ENCODE results near the gene CEBPG. TPM values are rescaled to one million over a fixed set of nuclear protein-coding genes. Genes with fewer than 3 reads are reported as not detected.

The CEBPG gene
- total RNA-seq, 1 experiment from 2014 or later, result 48.6 TPM

GRCh38 chr19:33355535-33355934 lies 18.0 kb upstream of the CEBPG start:
- H3K4me3 ChIP-seq (ENCODE audit: low read depth, low read length, poor library complexity, severe bottlenecking), result no peak overlapping the region
- no peaks in the 10 kb centered on the region for H3K36me3 ChIP-seq (ENCODE audit: insufficient read depth, low read length, poor library complexity, severe bottlenecking)
- POLR2A ChIA-PET (ENCODE audit: low non-redundant PET), result no interaction called here
- no TSS peak for BruUV-seq (replicated peaks)
- intact Hi-C loops (cut with micrococcal nuclease; ENCODE audit: unreplicated experiment), result no loop called here
- no peaks in the 10 kb centered on the region for H3K27me3 ChIP-seq (replicated peaks; ENCODE audit: insufficient read depth, low read depth, low read length, poor library complexity)
- H3K27ac ChIP-seq (ENCODE audit: low read depth, low read length, poor library complexity, severe bottlenecking), result no peak overlapping the region
- CTCF ChIA-PET, result no interaction called here
- H3K9me3 ChIP-seq (ENCODE audit: low read depth, low read length, poor library complexity, severe bottlenecking), result peaks cover 9% of the 10 kb centered on the region
- no peak for TF ChIP-seq EZH2 (IDR thresholded peaks at IDR 0.05; ENCODE audit: borderline replicate concordance, low read depth, low read length, poor library complexity, severe bottlenecking)
- no peak for TF ChIP-seq CTCF (conservative IDR thresholded peaks at IDR 0.05; ENCODE audit: low read depth, low read length)
- H3K4me1 ChIP-seq (ENCODE audit: insufficient read depth, low read length, poor library complexity, severe bottlenecking), result no peaks in the 10 kb centered on the region
- no peak for DNase-seq (ENCODE audit: low spot score)

GRCh38 chr19:33357556-33357955 lies 16.0 kb upstream of the CEBPG start:
- DNase-seq (ENCODE audit: low spot score), result no peak
- H3K27ac ChIP-seq (ENCODE audit: low read depth, low read length, poor library complexity, severe bottlenecking), result no peak overlapping the region
- intact Hi-C loops (cut with micrococcal nuclease; ENCODE audit: unreplicated experiment), result no loop called here
- peaks cover 9% of the 10 kb centered on the region for H3K9me3 ChIP-seq (ENCODE audit: low read depth, low read length, poor library complexity, severe bottlenecking)
- no peaks in the 10 kb centered on the region for H3K27me3 ChIP-seq (replicated peaks; ENCODE audit: insufficient read depth, low read depth, low read length, poor library complexity)
- ChIA-PET CTCF (no interaction called here), POLR2A (ENCODE audit: low non-redundant PET) (interaction anchor here (0.6 kb wide), 1 partner anchor 14 kb away, joined by 3 read pairs; no protein-coding TSS in a partner anchor)
- H3K4me3 ChIP-seq (ENCODE audit: low read depth, low read length, poor library complexity, severe bottlenecking), result no peak overlapping the region
- no TSS peak for BruUV-seq (replicated peaks)
- H3K36me3 ChIP-seq (ENCODE audit: insufficient read depth, low read length, poor library complexity, severe bottlenecking), result no peaks in the 10 kb centered on the region
- TF ChIP-seq CTCF (conservative IDR thresholded peaks at IDR 0.05; ENCODE audit: low read depth, low read length) (no peak), EZH2 (IDR thresholded peaks at IDR 0.05; ENCODE audit: borderline replicate concordance, low read depth, low read length, poor library complexity, severe bottlenecking) (no peak)
- H3K4me1 ChIP-seq (ENCODE audit: insufficient read depth, low read length, poor library complexity, severe bottlenecking), result no peaks in the 10 kb centered on the region

GRCh38 chr19:33358408-33358807 lies 15.1 kb upstream of the CEBPG start:
- TF ChIP-seq EZH2 (IDR thresholded peaks at IDR 0.05; ENCODE audit: borderline replicate concordance, low read depth, low read length, poor library complexity, severe bottlenecking) (no peak), CTCF (conservative IDR thresholded peaks at IDR 0.05; ENCODE audit: low read depth, low read length) (no peak)
- Histone ChIP-seq H3K9me3 (ENCODE audit: low read depth, low read length, poor library complexity, severe bottlenecking) (peaks cover 9% of the 10 kb centered on the region), H3K36me3 (ENCODE audit: insufficient read depth, low read length, poor library complexity, severe bottlenecking) (no peaks in the 10 kb centered on the region), H3K27ac (ENCODE audit: low read depth, low read length, poor library complexity, severe bottlenecking) (no peak overlapping the region), H3K27me3 (replicated peaks; ENCODE audit: insufficient read depth, low read depth, low read length, poor library complexity) (no peaks in the 10 kb centered on the region), H3K4me1 (ENCODE audit: insufficient read depth, low read length, poor library complexity, severe bottlenecking) (no peaks in the 10 kb centered on the region), H3K4me3 (ENCODE audit: low read depth, low read length, poor library complexity, severe bottlenecking) (no peak overlapping the region)
- no peak for DNase-seq (ENCODE audit: low spot score)
- CTCF ChIA-PET, result no interaction called here
- POLR2A ChIA-PET (ENCODE audit: low non-redundant PET), result no interaction called here
- BruUV-seq (replicated peaks), result no TSS peak
- intact Hi-C loops (cut with micrococcal nuclease; ENCODE audit: unreplicated experiment), result no loop called here
